ENCODE measurements around the gene SPECC1. TPM values are rescaled to one million over a fixed set of nuclear protein-coding genes. Genes with fewer than 3 reads are reported as not detected.

The SPECC1 gene
- total and polyA plus RNA-seq, 9 of the 15 experiments (the other 6 are each of a cell fraction or from before 2014, with no cell fraction given) = 2.4 to 19.6 (median 14.7) TPM

DNA sequence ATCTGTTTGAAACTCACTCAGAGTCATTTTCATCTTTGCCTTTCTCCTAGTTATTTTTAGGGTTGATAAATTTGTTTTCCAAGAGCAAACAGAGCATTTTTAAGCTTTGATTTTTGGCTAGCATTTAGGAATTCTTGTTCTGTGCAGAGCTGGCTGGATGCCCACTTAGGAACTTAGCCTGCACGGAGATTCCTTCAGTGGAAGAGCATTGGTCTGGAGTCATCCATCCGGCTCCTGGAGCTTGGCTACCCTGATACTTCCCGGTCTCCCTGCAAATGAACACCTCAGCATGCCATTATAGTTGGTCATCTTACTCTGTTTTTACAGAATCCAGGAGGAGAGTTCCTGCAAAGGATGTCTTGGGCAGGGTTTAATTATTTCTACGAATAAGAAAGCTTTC lies 57.1 kb downstream of the SPECC1 start (continued):
- TF ChIP-seq, protein P1, sequence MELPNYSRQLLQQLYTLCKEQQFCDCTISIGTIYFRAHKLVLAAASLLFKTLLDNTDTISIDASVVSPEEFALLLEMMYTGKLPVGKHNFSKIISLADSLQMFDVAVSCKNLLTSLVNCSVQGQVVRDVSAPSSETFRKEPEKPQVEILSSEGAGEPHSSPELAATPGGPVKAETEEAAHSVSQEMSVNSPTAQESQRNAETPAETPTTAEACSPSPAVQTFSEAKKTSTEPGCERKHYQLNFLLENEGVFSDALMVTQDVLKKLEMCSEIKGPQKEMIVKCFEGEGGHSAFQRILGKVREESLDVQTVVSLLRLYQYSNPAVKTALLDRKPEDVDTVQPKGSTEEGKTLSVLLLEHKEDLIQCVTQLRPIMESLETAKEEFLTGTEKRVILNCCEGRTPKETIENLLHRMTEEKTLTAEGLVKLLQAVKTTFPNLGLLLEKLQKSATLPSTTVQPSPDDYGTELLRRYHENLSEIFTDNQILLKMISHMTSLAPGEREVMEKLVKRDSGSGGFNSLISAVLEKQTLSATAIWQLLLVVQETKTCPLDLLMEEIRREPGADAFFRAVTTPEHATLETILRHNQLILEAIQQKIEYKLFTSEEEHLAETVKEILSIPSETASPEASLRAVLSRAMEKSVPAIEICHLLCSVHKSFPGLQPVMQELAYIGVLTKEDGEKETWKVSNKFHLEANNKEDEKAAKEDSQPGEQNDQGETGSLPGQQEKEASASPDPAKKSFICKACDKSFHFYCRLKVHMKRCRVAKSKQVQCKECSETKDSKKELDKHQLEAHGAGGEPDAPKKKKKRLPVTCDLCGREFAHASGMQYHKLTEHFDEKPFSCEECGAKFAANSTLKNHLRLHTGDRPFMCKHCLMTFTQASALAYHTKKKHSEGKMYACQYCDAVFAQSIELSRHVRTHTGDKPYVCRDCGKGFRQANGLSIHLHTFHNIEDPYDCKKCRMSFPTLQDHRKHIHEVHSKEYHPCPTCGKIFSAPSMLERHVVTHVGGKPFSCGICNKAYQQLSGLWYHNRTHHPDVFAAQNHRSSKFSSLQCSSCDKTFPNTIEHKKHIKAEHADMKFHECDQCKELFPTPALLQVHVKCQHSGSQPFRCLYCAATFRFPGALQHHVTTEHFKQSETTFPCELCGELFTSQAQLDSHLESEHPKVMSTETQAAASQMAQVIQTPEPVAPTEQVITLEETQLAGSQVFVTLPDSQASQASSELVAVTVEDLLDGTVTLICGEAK (IDR thresholded peaks at IDR 0.05) = no peak
- TF ChIP-seq, protein P1 (CRISPR knock-in tag; IDR thresholded peaks at IDR 0.05) = no peak
- TF ChIP-seq CEBPB (tag; IDR thresholded peaks at IDR 0.05) = no peak
- TF ChIP-seq, protein P2, sequence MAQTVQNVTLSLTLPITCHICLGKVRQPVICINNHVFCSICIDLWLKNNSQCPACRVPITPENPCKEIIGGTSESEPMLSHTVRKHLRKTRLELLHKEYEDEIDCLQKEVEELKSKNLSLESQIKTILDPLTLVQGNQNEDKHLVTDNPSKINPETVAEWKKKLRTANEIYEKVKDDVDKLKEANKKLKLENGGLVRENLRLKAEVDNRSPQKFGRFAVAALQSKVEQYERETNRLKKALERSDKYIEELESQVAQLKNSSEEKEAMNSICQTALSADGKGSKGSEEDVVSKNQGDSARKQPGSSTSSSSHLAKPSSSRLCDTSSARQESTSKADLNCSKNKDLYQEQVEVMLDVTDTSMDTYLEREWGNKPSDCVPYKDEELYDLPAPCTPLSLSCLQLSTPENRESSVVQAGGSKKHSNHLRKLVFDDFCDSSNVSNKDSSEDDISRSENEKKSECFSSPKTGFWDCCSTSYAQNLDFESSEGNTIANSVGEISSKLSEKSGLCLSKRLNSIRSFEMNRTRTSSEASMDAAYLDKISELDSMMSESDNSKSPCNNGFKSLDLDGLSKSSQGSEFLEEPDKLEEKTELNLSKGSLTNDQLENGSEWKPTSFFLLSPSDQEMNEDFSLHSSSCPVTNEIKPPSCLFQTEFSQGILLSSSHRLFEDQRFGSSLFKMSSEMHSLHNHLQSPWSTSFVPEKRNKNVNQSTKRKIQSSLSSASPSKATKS (CRISPR knock-in tag; IDR thresholded peaks at IDR 0.05) = no peak
- no peak for TF ChIP-seq ESRRB (CRISPR knock-in tag; IDR thresholded peaks at IDR 0.05; ENCODE audit: borderline replicate concordance)
- TF ChIP-seq SIN3B (IDR thresholded peaks at IDR 0.05; ENCODE audit: low read depth) = no peak
- TF ChIP-seq, protein P3, sequence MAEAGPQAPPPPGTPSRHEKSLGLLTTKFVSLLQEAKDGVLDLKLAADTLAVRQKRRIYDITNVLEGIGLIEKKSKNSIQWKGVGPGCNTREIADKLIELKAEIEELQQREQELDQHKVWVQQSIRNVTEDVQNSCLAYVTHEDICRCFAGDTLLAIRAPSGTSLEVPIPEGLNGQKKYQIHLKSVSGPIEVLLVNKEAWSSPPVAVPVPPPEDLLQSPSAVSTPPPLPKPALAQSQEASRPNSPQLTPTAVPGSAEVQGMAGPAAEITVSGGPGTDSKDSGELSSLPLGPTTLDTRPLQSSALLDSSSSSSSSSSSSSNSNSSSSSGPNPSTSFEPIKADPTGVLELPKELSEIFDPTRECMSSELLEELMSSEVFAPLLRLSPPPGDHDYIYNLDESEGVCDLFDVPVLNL (CRISPR knock-in tag; IDR thresholded peaks at IDR 0.05; ENCODE audit: low read depth) = no peak
